NCI-H1694 (cell line): Measurements from ENCODE around the gene FAM149B1.
"Not testable (repeated sequence)": the region's sequence is repeated elsewhere in the genome, so short reads cannot be mapped to it uniquely, and the experiment has no call there.

Experiments used
- DNase-seq: peaks from one replicate; lab custom pipeline; 2025; lab: John Stamatoyannopoulos, UW

The FAM149B1 gene

GRCh38 chr10:73167783-73168464 is at the start of gene FAM149B1, which contains the start of gene ECD:
Gene FAM149B1 (plus strand): TSS chr10:73168119. CDS start chr10:73168340, 221 bp downstream.
Gene ECD (minus strand): TSS chr10:73168008. CDS start chr10:73163937, 4,071 bp downstream.
- peak; percentile 56 for DNase-seq

- DNase-seq: no peak
Observed at GRCh38 chr10:73119457-73119856, 48.5 kb upstream of the FAM149B1 start.

- DNase-seq: no peak
Observed at GRCh38 chr10:73119952-73120351, 48.0 kb upstream of the FAM149B1 start.

DNA sequence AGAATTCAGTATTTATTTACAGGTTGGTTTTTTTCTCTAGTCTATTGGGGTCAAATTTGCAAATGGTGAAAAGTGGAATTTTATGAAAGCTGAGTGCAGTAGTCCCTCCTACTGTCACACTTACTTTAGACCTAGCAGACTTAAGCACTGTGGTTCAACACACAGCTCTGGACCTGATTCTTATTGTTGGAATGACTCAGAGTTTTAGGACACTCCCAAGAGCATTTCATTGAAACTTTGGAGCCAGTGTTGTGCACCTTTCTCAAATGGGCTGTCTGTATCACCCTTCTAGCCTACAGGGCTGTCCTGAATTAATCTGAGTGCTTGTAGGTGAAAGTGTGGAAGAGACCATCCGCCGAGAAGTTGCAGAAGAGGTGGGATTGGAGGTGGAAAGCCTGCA is 41.6 kb upstream of the FAM149B1 start:
- DNase-seq: no peak

DNA sequence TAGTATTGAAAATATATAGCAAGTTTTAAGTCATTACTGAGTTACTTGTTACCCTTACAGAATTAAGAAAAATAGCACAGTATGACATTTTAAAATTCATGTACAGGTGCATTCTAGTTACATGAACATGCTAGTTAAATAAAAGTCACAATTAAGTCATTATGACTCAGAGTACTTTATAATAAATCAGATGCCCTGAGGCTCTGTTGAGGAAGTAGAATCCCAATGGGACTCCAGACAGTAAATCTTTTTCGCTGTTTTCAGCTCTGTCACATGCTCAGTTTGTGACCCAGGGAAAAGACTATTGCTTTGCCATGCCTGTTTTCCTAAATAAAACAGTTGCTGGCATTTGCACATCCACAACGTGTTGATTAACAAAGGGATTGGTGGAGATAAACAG is 36.6 kb upstream of the FAM149B1 start:
- no peak for DNase-seq

DNA sequence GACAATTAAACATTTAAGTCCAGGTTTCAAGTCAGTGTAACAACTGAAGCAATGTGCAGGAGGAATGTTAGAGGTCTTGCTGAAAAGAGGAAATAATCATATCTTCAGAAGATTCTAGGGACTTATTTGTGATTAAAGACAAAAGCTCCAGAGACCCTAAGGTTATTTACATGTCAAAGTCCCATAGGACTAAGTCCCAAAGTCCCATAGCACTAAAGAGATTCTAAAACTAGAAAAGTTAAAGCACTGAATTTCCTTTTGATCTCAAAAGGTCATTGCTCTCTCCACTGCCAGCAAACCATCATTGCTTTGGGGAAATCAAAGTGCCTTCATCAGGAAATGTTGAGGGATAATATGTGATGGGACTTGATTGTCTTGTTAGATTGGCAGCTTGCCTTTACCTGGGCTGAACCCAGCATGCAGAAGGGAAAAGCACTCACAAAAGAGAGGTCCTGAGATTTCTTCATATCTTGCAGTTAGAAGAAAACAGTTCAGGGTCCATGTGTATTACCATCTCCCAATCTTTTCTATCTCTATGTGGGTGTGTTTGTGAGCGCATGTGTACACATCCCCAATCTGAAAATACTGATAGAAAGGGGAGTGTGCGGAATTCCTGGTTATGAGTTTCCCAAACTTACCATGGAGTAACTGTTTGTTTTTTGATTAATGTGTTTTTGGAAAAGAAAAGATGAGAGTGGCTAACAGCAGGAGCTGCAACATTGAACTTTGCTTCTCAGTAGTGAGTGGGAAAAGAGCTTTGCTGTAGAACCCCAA is 35.8 kb upstream of the FAM149B1 start:
- no peak for DNase-seq

- DNase-seq: no peak
Observed at GRCh38 chr10:73134727-73135126, 33.2 kb upstream of the FAM149B1 start.

GRCh38 chr10:73136627-73137026 is 31.3 kb upstream of the FAM149B1 start:
- no peak for DNase-seq

GRCh38 chr10:73139251-73139650 is 28.7 kb upstream of the FAM149B1 start:
- no peak for DNase-seq

- DNase-seq: no peak
Observed at GRCh38 chr10:73141603-73142002, 26.3 kb upstream of the FAM149B1 start.

DNA sequence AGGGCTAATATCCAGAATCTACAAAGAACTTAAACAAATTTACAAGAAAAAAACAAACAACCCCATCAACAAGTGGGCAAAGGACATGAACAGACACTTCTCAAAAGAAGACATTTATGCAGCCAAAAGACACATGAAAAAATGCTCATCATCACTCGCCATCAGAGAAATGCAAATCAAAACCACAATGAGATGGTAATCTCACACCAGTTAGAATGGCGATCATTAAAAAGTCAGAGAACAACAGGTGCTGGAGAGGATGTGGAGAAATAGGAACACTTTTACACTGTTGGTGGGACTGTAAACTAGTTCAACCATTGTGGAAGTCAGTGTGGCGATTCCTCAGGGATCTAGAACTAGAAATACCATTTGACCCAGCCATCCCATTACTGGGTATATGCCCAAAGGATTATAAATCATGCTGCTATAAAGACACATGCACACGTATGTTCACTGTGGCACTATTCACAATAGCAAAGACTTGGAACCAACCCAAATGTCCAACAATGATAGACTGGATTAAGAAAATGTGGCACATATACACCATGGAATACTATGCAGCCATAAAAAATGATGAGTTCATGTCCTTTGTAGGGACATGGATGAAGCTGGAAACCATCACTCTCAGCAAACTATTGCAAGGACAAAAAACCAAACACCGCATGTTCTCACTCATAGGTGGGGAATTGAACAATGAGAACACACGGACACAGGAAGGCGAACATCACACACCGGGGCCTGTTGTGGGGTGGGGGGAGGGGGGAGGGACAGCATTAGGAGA is 17.1 kb upstream of the FAM149B1 start:
- DNase-seq: not testable (repeated sequence)

GRCh38 chr10:73152009-73152408 is 15.9 kb upstream of the FAM149B1 start:
- DNase-seq: no peak

- DNase-seq: no peak
Observed at GRCh38 chr10:73156054-73156453, 11.9 kb upstream of the FAM149B1 start.

GRCh38 chr10:73159038-73159648 is 8.8 kb upstream of the FAM149B1 start:
- DNase-seq: peak; percentile 46

GRCh38 chr10:73161079-73161478 is 6.8 kb upstream of the FAM149B1 start:
- DNase-seq: no peak

GRCh38 chr10:73161662-73162061 is 6.3 kb upstream of the FAM149B1 start:
- no peak for DNase-seq

GRCh38 chr10:73163096-73163495 is 4.8 kb upstream of the FAM149B1 start:
- DNase-seq: no peak

- DNase-seq: no peak
Observed at GRCh38 chr10:73166972-73167371, 947 bp upstream of the FAM149B1 start.

DNA sequence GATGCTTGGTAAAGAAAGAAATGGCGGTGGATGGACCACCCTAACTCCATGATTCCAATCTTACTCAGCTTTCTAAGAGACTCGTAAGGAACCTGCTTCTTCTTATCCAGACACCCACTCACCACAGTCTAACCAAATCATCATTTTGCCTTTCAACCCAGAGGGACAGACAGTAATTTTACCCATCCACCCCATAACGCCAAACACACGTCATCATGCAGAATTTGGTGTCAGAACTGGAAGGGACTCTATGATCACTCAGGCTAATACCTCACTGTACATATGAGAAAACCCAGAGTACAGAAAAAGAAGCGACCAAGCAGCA is 499 bp upstream of the FAM149B1 start:
- no peak for DNase-seq

GRCh38 chr10:73168465-73168803 is 515 bp downstream of the FAM149B1 start:
- DNase-seq: no peak

- DNase-seq: no peak
Observed at GRCh38 chr10:73169320-73169719, 1.4 kb downstream of the FAM149B1 start.

GRCh38 chr10:73172867-73173266 is 4.9 kb downstream of the FAM149B1 start:
- no peak for DNase-seq
